ENCODE data around the gene CPVL.

Gene CPVL

DNA sequence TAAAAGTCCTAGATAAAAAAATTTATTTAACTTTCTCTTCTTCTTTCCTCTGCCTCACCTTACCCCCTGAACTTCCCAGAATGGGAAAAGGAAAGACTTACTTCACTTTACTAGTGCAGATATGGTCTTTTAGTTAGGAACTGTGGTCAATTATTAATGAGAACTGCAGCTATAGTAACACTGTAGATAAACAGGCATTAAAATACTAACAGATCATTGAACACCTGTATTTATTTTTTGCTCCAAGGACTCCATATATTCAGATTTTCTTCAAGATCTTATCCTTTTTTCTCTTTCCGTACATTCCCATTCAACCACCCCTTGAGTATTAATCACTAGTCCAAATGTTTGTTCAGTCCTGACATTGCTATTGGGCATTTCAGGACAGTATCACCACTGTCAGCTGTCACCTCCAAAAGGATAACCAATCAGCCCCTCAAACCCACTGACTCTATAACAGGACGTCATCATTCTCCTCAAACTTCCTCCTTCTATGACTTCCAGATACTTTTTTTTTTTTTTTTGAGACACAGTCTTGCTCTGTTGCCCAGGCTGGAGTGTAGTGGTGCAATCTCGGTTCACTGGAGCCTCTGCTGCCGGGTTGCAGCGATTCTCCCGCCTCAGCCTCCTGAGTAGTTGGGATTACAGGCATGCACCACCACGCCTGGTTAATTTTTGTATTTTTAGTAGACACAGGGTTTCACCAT lies 4.2 kb downstream of the CPVL start:
- TF ChIP-seq GATA3 (IDR thresholded peaks at IDR 0.05; ENCODE audit: low read depth, low read length), result no peak
- no peak for TF ChIP-seq GATA2 (IDR thresholded peaks at IDR 0.05; ENCODE audit: low read depth, low read length)

GRCh38 chr7:29140873-29141468 lies 5.4 kb downstream of the CPVL start:
- TF ChIP-seq GATA3 (IDR thresholded peaks at IDR 0.05; ENCODE audit: low read depth, low read length), result no peak
- no peak for TF ChIP-seq GATA2 (IDR thresholded peaks at IDR 0.05; ENCODE audit: low read depth, low read length)

- TF ChIP-seq GATA2 (IDR thresholded peaks at IDR 0.05; ENCODE audit: low read depth, low read length) (no peak), GATA3 (IDR thresholded peaks at IDR 0.05; ENCODE audit: low read depth, low read length) (no peak)
Observed at GRCh38 chr7:29139796-29140195, 6.5 kb downstream of the CPVL start.

- TF ChIP-seq GATA3 (IDR thresholded peaks at IDR 0.05; ENCODE audit: low read depth, low read length), result no peak
- TF ChIP-seq GATA2 (IDR thresholded peaks at IDR 0.05; ENCODE audit: low read depth, low read length), result no peak
Observed at GRCh38 chr7:29139191-29139590, 7.1 kb downstream of the CPVL start.

DNA sequence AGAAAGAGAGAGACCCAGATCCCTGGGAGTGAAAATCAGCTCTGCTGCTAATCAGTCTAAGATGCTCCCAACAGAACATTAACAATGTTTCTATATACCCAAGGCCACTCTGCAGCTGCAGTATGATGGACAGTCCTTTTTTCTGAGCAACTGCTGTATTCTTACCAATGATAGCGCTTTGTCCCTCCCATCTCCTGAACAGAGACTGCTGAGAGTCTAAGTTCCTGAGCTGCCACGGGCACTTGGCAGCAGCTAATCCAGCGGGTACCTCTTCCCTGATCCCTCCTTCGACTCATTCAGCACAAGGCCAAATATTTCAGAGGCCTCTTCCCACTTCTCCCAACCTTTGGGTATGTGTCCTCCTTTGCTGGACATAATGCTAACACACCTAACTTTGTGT lies 7.7 kb downstream of the CPVL start:
- TF ChIP-seq GATA3 (IDR thresholded peaks at IDR 0.05; ENCODE audit: low read depth, low read length) (no peak), GATA2 (IDR thresholded peaks at IDR 0.05; ENCODE audit: low read depth, low read length) (no peak)

DNA sequence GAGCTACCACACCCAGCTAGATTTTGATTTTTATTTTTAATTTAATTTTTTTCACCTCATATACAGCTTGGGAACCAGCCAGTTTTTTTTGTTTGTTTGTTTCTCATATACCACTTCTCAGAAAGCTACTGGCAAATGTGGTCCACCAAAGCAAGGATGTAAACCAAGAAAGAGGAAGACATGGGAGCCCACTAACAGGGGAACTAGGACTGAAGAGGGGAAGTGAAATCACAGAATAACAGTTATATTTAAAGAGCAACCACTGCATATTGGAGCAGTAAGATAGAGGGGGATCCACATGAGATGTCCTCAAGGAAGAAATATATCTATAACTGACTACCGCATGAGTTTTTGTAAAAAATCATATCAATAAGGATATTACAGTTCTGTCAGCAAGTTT lies 10.5 kb downstream of the CPVL start:
- TF ChIP-seq GATA3 (IDR thresholded peaks at IDR 0.05; ENCODE audit: low read depth, low read length) (no peak), GATA2 (IDR thresholded peaks at IDR 0.05; ENCODE audit: low read depth, low read length) (no peak)

DNA sequence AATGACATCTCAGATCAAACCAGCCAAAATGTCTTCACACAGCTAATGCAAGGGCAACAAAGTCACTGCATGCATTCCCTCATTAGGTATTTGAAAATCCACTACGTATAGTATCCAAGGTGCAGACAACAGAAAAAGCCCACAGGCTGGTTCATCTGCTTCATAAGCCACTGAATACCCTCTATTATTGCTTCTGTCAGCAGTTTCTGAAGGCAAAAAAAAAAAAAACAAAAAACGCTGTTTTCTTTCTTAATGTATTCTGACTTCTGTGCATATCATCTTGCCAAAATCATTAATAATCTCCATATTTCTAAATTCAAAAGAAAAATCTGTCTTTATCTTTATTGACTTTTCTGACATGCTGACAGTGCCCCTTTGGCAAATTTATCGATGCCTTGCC lies 13.4 kb downstream of the CPVL start:
- TF ChIP-seq GATA2 (IDR thresholded peaks at IDR 0.05; ENCODE audit: low read depth, low read length) (no peak), GATA3 (IDR thresholded peaks at IDR 0.05; ENCODE audit: low read depth, low read length) (no peak)

GRCh38 chr7:29131678-29132077 lies 14.7 kb downstream of the CPVL start:
- TF ChIP-seq GATA2 (IDR thresholded peaks at IDR 0.05; ENCODE audit: low read depth, low read length), result no peak
- TF ChIP-seq GATA3 (IDR thresholded peaks at IDR 0.05; ENCODE audit: low read depth, low read length), result no peak

DNA sequence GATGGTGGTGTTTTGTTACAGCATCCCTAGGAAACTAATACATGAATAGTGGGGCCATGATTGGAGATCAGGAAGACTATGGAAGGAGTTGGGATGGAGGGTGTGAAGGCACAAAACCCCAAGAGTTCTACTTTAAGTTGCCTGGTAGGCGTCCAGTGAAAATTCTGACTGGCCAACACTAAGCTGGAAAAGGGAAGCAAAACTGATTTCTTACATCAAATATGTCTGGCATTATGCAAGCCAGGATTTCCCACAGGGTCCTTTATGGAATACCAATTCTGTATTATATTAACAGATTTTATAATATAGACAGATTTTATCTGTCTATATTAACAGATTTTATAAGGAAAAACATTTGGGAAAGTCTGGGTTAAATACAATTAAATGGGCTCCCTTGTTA lies 16.2 kb downstream of the CPVL start:
- TF ChIP-seq GATA2 (IDR thresholded peaks at IDR 0.05; ENCODE audit: low read depth, low read length) (no peak), GATA3 (IDR thresholded peaks at IDR 0.05; ENCODE audit: low read depth, low read length) (no peak)

- TF ChIP-seq GATA2 (IDR thresholded peaks at IDR 0.05; ENCODE audit: low read depth, low read length) (no peak), GATA3 (IDR thresholded peaks at IDR 0.05; ENCODE audit: low read depth, low read length) (no peak)
Observed at GRCh38 chr7:29127527-29127926, 18.8 kb downstream of the CPVL start.

DNA sequence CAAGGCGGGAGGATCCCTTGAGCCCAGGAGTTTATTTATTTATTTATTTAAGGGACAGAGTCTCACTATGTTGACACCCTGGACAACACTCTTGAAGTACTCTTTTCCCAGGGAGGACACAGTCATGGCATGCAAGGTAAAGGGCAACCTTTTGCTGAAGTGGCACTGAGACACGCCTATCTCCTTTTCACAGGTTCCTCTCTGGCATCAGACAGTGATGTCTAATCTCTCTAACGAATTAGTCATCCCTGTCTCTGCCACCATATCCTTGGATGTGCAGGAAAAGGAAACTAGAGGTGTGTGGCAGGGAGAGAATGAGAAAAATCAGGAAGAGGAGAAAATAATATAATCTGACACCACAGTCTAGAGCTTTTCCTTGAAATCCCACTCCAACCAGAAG lies 19.5 kb downstream of the CPVL start:
- TF ChIP-seq GATA3 (IDR thresholded peaks at IDR 0.05; ENCODE audit: low read depth, low read length) (no peak), GATA2 (IDR thresholded peaks at IDR 0.05; ENCODE audit: low read depth, low read length) (no peak)

GRCh38 chr7:29123626-29124190 lies 22.6 kb downstream of the CPVL start:
- no peak for TF ChIP-seq GATA2 (IDR thresholded peaks at IDR 0.05; ENCODE audit: low read depth, low read length)
- TF ChIP-seq GATA3 (IDR thresholded peaks at IDR 0.05; ENCODE audit: low read depth, low read length), result no peak

DNA sequence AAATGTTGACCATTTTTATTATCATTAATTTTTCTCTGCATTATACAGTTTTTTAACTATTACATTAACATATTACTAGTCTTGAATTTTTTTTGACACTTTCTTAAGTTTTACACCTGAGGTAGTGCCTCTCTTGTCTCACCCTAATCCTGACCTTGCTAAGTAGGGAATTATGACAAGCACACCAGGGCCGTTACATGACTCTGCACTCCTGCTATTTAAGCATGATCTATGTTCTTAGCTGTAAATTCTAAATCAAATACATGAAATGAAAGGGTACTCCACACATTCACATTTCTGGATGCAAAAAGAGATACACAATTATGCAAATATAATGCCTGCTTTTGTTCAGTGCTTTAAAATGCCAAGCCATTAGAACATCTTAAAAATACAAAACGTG lies 23.6 kb downstream of the CPVL start:
- no peak for TF ChIP-seq GATA3 (IDR thresholded peaks at IDR 0.05; ENCODE audit: low read depth, low read length)
- TF ChIP-seq GATA2 (IDR thresholded peaks at IDR 0.05; ENCODE audit: low read depth, low read length), result no peak

GRCh38 chr7:29122081-29122480 lies 24.3 kb downstream of the CPVL start:
- no peak for TF ChIP-seq GATA3 (IDR thresholded peaks at IDR 0.05; ENCODE audit: low read depth, low read length)
- no peak for TF ChIP-seq GATA2 (IDR thresholded peaks at IDR 0.05; ENCODE audit: low read depth, low read length)

DNA sequence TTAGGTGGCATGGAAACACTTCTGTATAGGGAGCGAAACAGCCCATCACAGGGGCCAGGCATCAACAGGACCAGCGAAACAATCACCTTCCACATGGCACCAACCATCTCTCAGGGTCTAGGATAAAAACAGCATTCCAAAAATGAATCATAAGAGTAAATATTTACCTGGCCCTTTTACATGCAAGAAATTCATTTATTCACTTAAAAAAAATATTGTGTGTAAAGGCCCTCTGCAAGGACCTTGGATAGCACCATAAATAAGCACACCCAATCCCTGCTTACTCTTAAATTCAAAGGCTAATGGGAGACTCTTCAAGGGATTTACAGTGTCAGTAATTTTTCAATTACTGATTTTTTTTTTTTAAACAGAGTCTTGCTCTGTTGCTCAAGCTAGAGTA lies 25.4 kb downstream of the CPVL start:
- no peak for TF ChIP-seq GATA2 (IDR thresholded peaks at IDR 0.05; ENCODE audit: low read depth, low read length)
- no peak for TF ChIP-seq GATA3 (IDR thresholded peaks at IDR 0.05; ENCODE audit: low read depth, low read length)

All from SH-SY5Y (cell line).